GM23248 (cell line): ENCODE measurements around the gene HDAC9. TPM values are rescaled to one million over a fixed set of nuclear protein-coding genes. Genes with fewer than 3 reads are reported as not detected.
A peak's percentile ranks its signal among the peaks of the same experiment; 100 is the strongest.

Source experiments
- DNase-seq: peaks from one replicate; pipeline ENCODE4 v3.0.0-alpha.2; 2015
- H2AFZ ChIP-seq: fragments of 200-600 bp; sonication (generic); 2 replicates; pipeline ENCODE4 v1.6.1; 2016; ENCODE audit warnings: antibody characterized with exemption
- H3F3A ChIP-seq: fragments of 200-600 bp; sonication (generic); 2 replicates; pipeline ENCODE4 v1.6.1; 2016; ENCODE audit warnings: mild to moderate bottlenecking, antibody characterized with exemption, mixed run types; ENCODE audit not compliant: insufficient read depth
- H3K27ac ChIP-seq: fragments of 200-600 bp; sonication (generic); 2 replicates; pipeline ENCODE4 v1.5.1; 2016; ENCODE audit warnings: mild to moderate bottlenecking
- H3K27me3 ChIP-seq: fragments of 200-600 bp; sonication (generic); replicated peaks from 2 replicates; pipeline ENCODE4 v1.6.1; 2016; ENCODE audit warnings: mild to moderate bottlenecking; ENCODE audit not compliant: insufficient read depth
- H3K36me3 ChIP-seq: fragments of 200-600 bp; sonication (generic); 2 replicates; pipeline ENCODE4 v1.6.1; 2016; ENCODE audit warnings: low read depth, mild to moderate bottlenecking
- H3K4me1 ChIP-seq: fragments of 200-600 bp; sonication (generic); 2 replicates; pipeline ENCODE4 v1.6.1; 2016; ENCODE audit warnings: mild to moderate bottlenecking; ENCODE audit not compliant: insufficient read depth
- H3K4me2 ChIP-seq: fragments of 200-600 bp; sonication (generic); one replicate; pipeline ENCODE4 v1.6.1; 2016; ENCODE audit warnings: mild to moderate bottlenecking; ENCODE audit not compliant: unreplicated experiment
- H3K4me3 ChIP-seq: fragments of 200-600 bp; sonication (generic); 2 replicates; pipeline ENCODE4 v1.5.1; 2016; ENCODE audit warnings: mild to moderate bottlenecking
- H3K79me2 ChIP-seq: fragments of 200-600 bp; sonication (generic); 2 replicates; pipeline ENCODE4 v1.6.1; 2016; ENCODE audit warnings: mild to moderate bottlenecking; ENCODE audit not compliant: insufficient read depth
- H3K9ac ChIP-seq: fragments of 200-600 bp; sonication (generic); 2 replicates; pipeline ENCODE4 v1.6.1; 2016; ENCODE audit warnings: mild to moderate bottlenecking
- H3K9me2 ChIP-seq: fragments of 200-600 bp; sonication (generic); 2 replicates; pipeline ENCODE4 v1.6.1; 2016; ENCODE audit warnings: mixed run types, mild to moderate bottlenecking, moderate library complexity; ENCODE audit not compliant: insufficient read depth
- H3K9me3 ChIP-seq: fragments of 200-600 bp; sonication (generic); one replicate; pipeline ENCODE4 v1.6.1; 2017; ENCODE audit warnings: low read depth
- H4K20me1 ChIP-seq: fragments of 200-600 bp; sonication (generic); 2 replicates; pipeline ENCODE4 v1.6.0; 2016; ENCODE audit not compliant: insufficient read depth
- EZH2 ChIP-seq: fragments of 200-600 bp; sonication (generic); IDR thresholded peaks from 2 replicates; pipeline ENCODE4 v1.6.1; 2018; ENCODE audit warnings: antibody characterized with exemption, mild to moderate bottlenecking; ENCODE audit not compliant: insufficient read depth, poor library complexity, severe bottlenecking
- EZH2phosphoT487 ChIP-seq: fragments of 200-600 bp; sonication (generic); IDR thresholded peaks from 2 replicates; pipeline ENCODE4 v1.6.1; 2018; ENCODE audit warnings: antibody characterized with exemption, moderate library complexity, mild to moderate bottlenecking, low read depth; ENCODE audit not compliant: insufficient read depth
- WGBS, 2 experiments: methylation state at CpG; one replicate each; pipeline ENCODE4 v1.1.6; 2015 to 2017; ENCODE audit warnings: low lambda C conversion rate in 2 of 2, low coverage in 1 of 2; ENCODE audit errors: missing lambda C conversion rate in 2 of 2; 5-methylcytosine and 5-hydroxymethylcytosine counted together
- in situ Hi-C: fragments of 300-500 bp; cut with MboI; formaldehyde crosslinking; loops from 2 replicates; pipeline ENCODE4 v1.15.0; 2020
- polyA plus RNA-seq: library from polyadenylated mRNA; unstranded; fragments of >200 nt; fragmentation: Nextera tagmentation; extraction: Ambion mirVana; gene quantifications from 2 replicates; pipeline ENCODE4 v1.2.1, GENCODE V29; 2016
- total RNA-seq: library from RNA; depleted of rRNA; stranded (reverse); fragments of >200 nt; shearing (Covaris generic); gene quantifications from 2 replicates; pipeline ENCODE4 v1.2.3, GENCODE V29; 2014

The HDAC9 gene
- total and polyA plus RNA-seq, 2 experiments from 2014 or later: 1.6 to 2.1 TPM

- Histone ChIP-seq H3K9me2 (no peaks in the 10 kb centered on the region), H3K4me2 (peak overlapping the region; percentile 70), H2AFZ (peak overlapping the region; percentile 28; the same call in 1 of the 2 replicates), H3K4me3 (no peak overlapping the region), H3K9ac (no peak overlapping the region), H3K27me3 (no peaks in the 10 kb centered on the region), H3K79me2 (no peaks in the 10 kb centered on the region), H3F3A (peaks cover 13% of the 10 kb centered on the region), H3K36me3 (no peaks in the 10 kb centered on the region), H3K27ac (no peak overlapping the region), H3K4me1 (peaks cover 32% of the 10 kb centered on the region), H4K20me1 (no peaks in the 10 kb centered on the region), H3K9me3 (no peaks in the 10 kb centered on the region)
- DNase-seq: no peak
- 64 to 66% methylated on average over 2 of the region's 2 CpGs for WGBS, 2 experiments
- in situ Hi-C loops: no loop called here
- no peak for TF ChIP-seq EZH2
- TF ChIP-seq EZH2phosphoT487: no peak
These were observed 400.9 kb downstream of the HDAC9 start for GRCh38 chr7:18896343-18896975.

GRCh38 chr7:18900236-18900635 lies 404.7 kb downstream of the HDAC9 start:
- Histone ChIP-seq H4K20me1 (no peaks in the 10 kb centered on the region), H3K9me3 (no peaks in the 10 kb centered on the region), H3K27me3 (no peaks in the 10 kb centered on the region), H3K4me1 (peaks cover 34% of the 10 kb centered on the region), H3F3A (peaks cover 7% of the 10 kb centered on the region), H3K4me3 (no peak overlapping the region), H3K79me2 (no peaks in the 10 kb centered on the region), H3K27ac (no peak overlapping the region), H3K4me2 (no peak overlapping the region), H2AFZ (no peak overlapping the region), H3K9me2 (no peaks in the 10 kb centered on the region; the same call in 1 of the 2 replicates), H3K9ac (no peak overlapping the region), H3K36me3 (no peaks in the 10 kb centered on the region)
- TF ChIP-seq EZH2 (no peak), EZH2phosphoT487 (no peak)
- WGBS, 2 experiments: 54 to 67% methylated on average over 3 of the region's 3 CpGs
- DNase-seq: no peak
- in situ Hi-C loops: no loop called here

- DNase-seq: peak; percentile 47
- Histone ChIP-seq H3K4me1 (peaks cover 28% of the 10 kb centered on the region), H4K20me1 (no peaks in the 10 kb centered on the region), H3K9me3 (no peaks in the 10 kb centered on the region), H3K79me2 (no peaks in the 10 kb centered on the region), H3K9me2 (no peaks in the 10 kb centered on the region; the same call in 1 of the 2 replicates), H2AFZ (no peak overlapping the region), H3K27ac (no peak overlapping the region), H3K4me3 (no peak overlapping the region), H3K36me3 (no peaks in the 10 kb centered on the region), H3K9ac (no peak overlapping the region), H3F3A (peaks cover 2% of the 10 kb centered on the region), H3K27me3 (no peaks in the 10 kb centered on the region), H3K4me2 (peak overlapping the region; percentile 23)
- in situ Hi-C loops: no loop called here
- WGBS, 2 experiments: 30 to 35% methylated on average over 1 of the region's 1 CpG
- TF ChIP-seq EZH2phosphoT487: no peak
- no peak for TF ChIP-seq EZH2
These were observed 405.3 kb downstream of the HDAC9 start for GRCh38 chr7:18900803-18901202.

GRCh38 chr7:18901351-18901750 lies 405.8 kb downstream of the HDAC9 start:
- Histone ChIP-seq H2AFZ (no peak overlapping the region), H3F3A (no peaks in the 10 kb centered on the region), H3K9me3 (no peaks in the 10 kb centered on the region), H3K4me2 (no peak overlapping the region), H3K27me3 (no peaks in the 10 kb centered on the region), H3K36me3 (no peaks in the 10 kb centered on the region), H3K4me1 (peaks cover 23% of the 10 kb centered on the region), H4K20me1 (no peaks in the 10 kb centered on the region), H3K4me3 (no peak overlapping the region), H3K27ac (no peak overlapping the region), H3K79me2 (no peaks in the 10 kb centered on the region), H3K9me2 (no peaks in the 10 kb centered on the region; the same call in 1 of the 2 replicates), H3K9ac (no peak overlapping the region)
- in situ Hi-C loops: no loop called here
- no peak for DNase-seq
- no peak for TF ChIP-seq EZH2phosphoT487
- TF ChIP-seq EZH2: no peak
- WGBS, 2 experiments: 37 to 41% methylated on average over 3 of the region's 3 CpGs

GRCh38 chr7:18901982-18902421 lies 406.5 kb downstream of the HDAC9 start:
- Histone ChIP-seq H3F3A (no peaks in the 10 kb centered on the region), H3K4me3 (no peak overlapping the region), H3K27me3 (no peaks in the 10 kb centered on the region), H2AFZ (0 out of 2 replicates have a peak overlapping the region, but pooled peaks have one; percentile 6), H3K9ac (no peak overlapping the region), H3K9me3 (no peaks in the 10 kb centered on the region), H3K79me2 (no peaks in the 10 kb centered on the region), H4K20me1 (no peaks in the 10 kb centered on the region), H3K4me1 (peaks cover 19% of the 10 kb centered on the region), H3K27ac (no peak overlapping the region), H3K9me2 (no peaks in the 10 kb centered on the region; the same call in 1 of the 2 replicates), H3K4me2 (no peak overlapping the region), H3K36me3 (no peaks in the 10 kb centered on the region)
- no peak for TF ChIP-seq EZH2phosphoT487
- no peak for TF ChIP-seq EZH2
- in situ Hi-C loops: no loop called here
- DNase-seq: no peak
- 23 to 26% methylated on average over 1 of the region's 1 CpG for WGBS, 2 experiments
